GM18520 (cell line): ENCODE data around the gene MYL10.
"Not testable (repeated sequence)": the region's sequence is repeated elsewhere in the genome, so short reads cannot be mapped to it uniquely, and the experiment has no call there.

Experiments
- ATAC-seq: cut with Tn5 transposase; IDR thresholded peaks from one replicate; pipeline ENCODE4 v1.9.1; 2021; ENCODE audit not compliant: unreplicated experiment

The MYL10 gene

GRCh38 chr7:101657171-101657570 lies 28.1 kb upstream of the MYL10 start:
- no peak for ATAC-seq

- no peak for ATAC-seq
Observed at GRCh38 chr7:101651112-101651511, 22.0 kb upstream of the MYL10 start.

- ATAC-seq = no peak
Observed at GRCh38 chr7:101650579-101651081, 21.5 kb upstream of the MYL10 start.

GRCh38 chr7:101647876-101648275 lies 18.8 kb upstream of the MYL10 start:
- ATAC-seq = not testable (repeated sequence)

- ATAC-seq = no peak
Observed at GRCh38 chr7:101645951-101646350, 16.9 kb upstream of the MYL10 start.

GRCh38 chr7:101644879-101645278 lies 15.8 kb upstream of the MYL10 start:
- ATAC-seq = no peak

GRCh38 chr7:101639127-101639526 lies 10.0 kb upstream of the MYL10 start:
- ATAC-seq = not testable (repeated sequence)

- ATAC-seq = no peak
Observed at GRCh38 chr7:101636822-101637623, 7.9 kb upstream of the MYL10 start.

- no peak for ATAC-seq
Observed at GRCh38 chr7:101635484-101635883, 6.4 kb upstream of the MYL10 start.

GRCh38 chr7:101634196-101634717 lies 5.2 kb upstream of the MYL10 start:
- ATAC-seq = no peak

GRCh38 chr7:101633511-101633910 lies 4.4 kb upstream of the MYL10 start:
- no peak for ATAC-seq

- no peak for ATAC-seq
Observed at GRCh38 chr7:101632641-101633040, 3.5 kb upstream of the MYL10 start.

- ATAC-seq = no peak
Observed at GRCh38 chr7:101631224-101631714, 2.2 kb upstream of the MYL10 start.

GRCh38 chr7:101630591-101630990 lies 1.5 kb upstream of the MYL10 start:
- no peak for ATAC-seq

- ATAC-seq = no peak
Observed at GRCh38 chr7:101628522-101628921, 574 bp downstream of the MYL10 start.

GRCh38 chr7:101626758-101627157 lies 2.3 kb downstream of the MYL10 start:
- ATAC-seq = no peak

- ATAC-seq = no peak
Observed at GRCh38 chr7:101626069-101626671, 2.9 kb downstream of the MYL10 start.

- no peak for ATAC-seq
Observed at GRCh38 chr7:101625031-101625791, 3.9 kb downstream of the MYL10 start.

GRCh38 chr7:101624246-101625001 lies 4.7 kb downstream of the MYL10 start:
- no peak for ATAC-seq

- ATAC-seq = no peak
Observed at GRCh38 chr7:101622609-101623173, 6.4 kb downstream of the MYL10 start.
